ENCODE data around the gene SIM2.

SIM2 gene

DNA sequence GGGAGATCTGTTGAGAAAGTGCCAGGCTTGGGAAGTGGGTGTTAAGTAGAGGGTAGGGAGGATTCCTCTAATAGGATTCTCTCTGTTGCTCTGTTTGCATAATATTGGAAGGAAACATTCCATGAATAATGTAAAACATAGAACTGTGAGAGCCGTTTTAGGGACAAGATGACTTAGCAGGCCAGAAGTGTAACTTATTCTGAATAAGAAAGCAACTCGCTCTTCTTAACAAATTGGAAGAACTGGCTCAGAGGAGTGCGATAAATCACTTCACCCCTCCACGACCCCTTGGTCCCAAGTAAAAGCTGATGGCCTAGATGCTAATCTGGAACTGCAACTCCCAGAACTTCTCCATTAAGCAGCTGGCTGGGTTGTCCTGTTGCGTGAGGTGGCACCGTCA is 19.1 kb downstream of the SIM2 start:
- DNase-seq = no peak

GRCh38 chr21:36718951-36719501 is 20.1 kb downstream of the SIM2 start:
- DNase-seq = no peak

- no peak for DNase-seq
Observed at GRCh38 chr21:36719614-36720013, 20.7 kb downstream of the SIM2 start.

DNA sequence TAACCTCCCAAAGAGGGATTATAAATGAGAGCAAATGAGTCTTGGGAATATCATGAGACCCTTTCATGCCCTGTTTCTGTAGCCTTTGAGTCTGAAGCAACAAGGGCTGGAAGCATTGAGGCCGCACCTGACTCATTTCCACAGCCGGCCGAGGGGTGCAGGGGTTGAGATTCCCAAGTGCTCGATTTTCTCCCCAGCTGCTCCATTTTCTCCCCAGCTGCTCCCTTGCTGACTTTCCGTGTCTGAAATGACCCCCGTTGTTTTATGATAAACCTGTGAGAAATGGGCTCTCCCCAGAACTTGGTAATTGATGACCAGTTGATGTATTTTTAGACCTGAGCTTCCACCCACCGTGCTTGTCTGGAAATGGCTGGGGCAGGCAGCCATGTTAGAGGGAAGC is 22.9 kb downstream of the SIM2 start:
- no peak for DNase-seq

GRCh38 chr21:36722370-36723368 is 23.8 kb downstream of the SIM2 start:
- DNase-seq = no peak

- DNase-seq = no peak
Observed at GRCh38 chr21:36723371-36723881, 24.5 kb downstream of the SIM2 start.

DNA sequence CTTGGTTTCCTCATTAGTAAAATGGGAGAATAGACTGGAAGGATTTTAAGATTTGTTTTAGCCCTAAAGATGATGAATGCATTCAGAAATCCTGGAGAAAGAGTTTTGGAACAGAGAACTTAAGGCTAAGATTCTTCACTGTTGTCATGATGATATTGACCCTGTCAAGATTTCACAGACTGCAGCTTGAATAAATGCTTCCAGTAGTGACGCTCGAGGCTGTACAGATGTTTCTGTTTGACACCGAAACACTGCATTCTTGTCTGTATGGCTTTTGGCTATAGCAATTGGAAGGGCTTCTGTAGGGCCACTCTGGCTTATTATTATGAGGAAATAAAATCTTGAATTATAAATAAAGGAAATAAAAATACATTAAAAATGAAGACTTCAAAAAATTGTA is 25.7 kb downstream of the SIM2 start:
- DNase-seq = no peak

DNA sequence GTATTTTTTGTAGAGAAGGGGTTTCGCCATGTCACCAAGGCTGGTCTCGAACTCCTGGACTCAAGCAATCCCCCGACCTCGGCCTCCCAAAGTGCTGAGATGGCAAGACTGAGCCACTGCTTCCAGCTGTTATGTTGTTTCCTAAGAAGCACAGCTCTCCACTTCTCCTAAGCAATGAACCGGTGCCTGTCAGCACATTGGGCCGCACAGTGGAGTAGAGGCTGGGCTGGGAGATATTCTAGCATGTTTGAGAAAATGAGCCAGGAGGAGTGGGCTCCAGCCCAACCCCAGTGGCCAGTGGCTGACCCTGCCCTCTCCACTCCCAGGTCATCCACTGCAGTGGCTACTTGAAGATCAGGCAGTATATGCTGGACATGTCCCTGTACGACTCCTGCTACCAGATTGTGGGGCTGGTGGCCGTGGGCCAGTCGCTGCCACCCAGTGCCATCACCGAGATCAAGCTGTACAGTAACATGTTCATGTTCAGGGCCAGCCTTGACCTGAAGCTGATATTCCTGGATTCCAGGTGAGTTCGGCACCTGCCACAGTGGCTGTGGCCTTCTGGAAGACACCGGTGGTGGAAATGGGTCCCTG is 27.0 kb downstream of the SIM2 start:
- no peak for DNase-seq

GRCh38 chr21:36727866-36728265 is 29.0 kb downstream of the SIM2 start:
- no peak for DNase-seq

DNA sequence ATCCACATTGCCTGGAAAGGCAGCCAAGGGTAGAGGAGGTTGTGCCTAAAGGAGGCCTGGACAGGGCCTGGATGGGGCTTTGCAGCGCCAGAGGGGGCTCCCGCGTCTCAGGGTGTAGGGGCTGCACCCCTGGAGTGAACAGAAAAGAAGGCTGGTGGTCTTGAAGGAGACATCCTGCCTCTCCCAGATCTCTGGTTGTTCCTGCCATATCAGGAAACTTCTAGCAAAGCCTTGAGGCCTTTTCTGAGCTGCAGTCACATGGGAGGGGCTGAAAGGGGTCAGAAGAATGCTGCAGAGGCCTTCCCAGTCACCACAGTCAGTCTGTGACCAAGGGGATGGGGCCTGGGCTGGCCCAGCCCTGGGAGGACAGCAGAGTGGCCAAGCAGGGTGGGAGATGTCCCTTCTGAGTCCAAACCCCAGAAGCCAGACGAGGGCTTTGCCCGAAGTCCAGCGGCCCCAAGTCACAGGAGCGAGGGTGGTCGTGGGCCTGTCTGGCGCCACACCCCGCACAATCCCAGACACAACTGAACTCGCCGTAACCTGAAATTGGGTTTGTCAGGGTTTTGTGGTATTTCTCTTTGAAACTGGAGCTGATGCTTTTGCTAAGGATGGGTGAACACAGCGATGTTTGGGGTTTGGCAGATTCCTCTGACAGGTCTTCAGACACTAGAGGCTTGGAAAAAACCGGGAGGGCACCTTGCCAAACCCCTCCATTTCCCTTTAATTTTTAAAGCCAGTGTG is 29.6 kb downstream of the SIM2 start:
- no peak for DNase-seq

GRCh38 chr21:36729310-36729970 is 30.5 kb downstream of the SIM2 start:
- no peak for DNase-seq

DNA sequence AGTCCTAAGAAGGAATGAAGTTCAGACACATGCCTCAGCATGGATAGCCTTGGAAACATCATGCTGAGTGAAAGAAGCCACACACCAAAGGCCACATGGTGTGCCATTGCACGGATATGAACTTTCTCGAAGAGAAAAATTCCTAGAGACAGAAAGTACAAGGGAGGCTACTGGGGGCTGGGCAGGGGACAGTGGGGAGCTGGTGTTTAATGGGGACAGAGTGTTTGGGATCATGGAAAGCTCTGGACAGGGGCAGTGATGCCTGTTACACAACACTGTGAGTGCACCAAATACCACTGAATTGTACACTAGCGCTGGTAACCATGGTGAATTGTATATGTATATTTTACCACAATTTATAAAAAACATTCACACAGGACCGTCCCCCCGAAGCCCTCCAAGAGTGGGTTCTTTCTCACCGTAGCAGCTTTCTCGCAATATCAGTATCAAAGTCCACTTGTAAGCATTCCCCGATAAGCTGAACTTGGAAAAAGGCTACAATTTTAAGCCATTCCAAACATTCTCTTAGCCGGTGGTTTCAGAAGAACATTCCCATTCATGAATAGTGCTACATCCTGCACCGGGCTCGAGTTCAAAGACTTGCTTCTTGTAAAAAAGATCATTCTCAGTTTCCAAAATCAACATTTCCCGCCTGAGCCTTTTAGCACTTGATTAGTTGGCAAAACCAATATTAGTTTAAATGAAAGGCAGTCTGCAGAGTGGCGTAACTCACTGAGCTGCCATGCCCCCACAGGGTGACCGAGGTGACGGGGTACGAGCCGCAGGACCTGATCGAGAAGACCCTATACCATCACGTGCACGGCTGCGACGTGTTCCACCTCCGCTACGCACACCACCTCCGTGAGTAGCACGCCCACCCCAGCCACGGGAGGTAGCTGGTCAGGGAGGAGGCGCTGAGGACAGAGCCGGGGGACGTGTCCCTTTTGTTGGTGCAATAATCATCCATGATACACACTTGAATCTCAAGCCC is 31.7 kb downstream of the SIM2 start:
- no peak for DNase-seq

- DNase-seq = no peak
Observed at GRCh38 chr21:36732217-36732616, 33.3 kb downstream of the SIM2 start.

DNA sequence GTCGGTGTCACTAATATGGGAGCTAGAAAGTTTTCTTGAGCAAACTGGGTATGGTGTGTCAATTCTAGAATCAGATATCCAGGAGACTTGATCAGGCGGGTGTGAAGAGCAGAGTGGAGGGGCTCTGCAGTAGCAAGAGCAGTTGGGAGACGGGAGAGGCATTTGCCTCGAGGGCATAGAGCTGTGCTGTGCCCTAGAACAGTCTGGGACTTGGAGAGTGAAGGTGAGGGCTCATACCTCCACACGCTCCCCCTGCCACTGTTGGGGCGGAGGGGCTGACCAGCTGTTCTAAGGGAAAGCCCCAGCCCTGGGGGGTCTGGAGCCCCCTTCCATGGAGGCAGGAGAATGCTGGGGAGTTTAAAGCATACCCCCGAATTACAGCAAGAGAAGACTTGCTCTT is 33.8 kb downstream of the SIM2 start:
- no peak for DNase-seq

DNA sequence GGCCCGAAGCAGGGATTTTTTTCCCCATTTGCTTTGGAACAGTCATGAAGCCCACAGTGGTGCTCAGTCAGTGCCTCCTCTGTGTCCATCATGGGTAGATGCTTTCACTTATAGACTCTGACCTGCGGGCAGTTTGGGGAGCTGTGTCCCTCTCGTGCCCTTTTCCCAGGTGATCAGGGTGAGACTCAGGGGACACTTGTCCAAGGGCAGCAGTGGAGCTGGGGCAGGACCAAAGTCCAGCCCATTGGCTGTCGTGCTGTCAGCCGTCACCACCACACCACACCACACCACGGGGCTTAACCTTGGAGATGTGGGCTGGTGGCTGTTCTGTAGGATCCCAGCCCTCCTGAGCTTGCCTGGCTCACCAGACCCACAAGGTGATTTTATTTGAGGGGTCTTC is 34.9 kb downstream of the SIM2 start:
- DNase-seq = no peak

GRCh38 chr21:36734367-36735200 is 35.7 kb downstream of the SIM2 start:
- DNase-seq = no peak

DNA sequence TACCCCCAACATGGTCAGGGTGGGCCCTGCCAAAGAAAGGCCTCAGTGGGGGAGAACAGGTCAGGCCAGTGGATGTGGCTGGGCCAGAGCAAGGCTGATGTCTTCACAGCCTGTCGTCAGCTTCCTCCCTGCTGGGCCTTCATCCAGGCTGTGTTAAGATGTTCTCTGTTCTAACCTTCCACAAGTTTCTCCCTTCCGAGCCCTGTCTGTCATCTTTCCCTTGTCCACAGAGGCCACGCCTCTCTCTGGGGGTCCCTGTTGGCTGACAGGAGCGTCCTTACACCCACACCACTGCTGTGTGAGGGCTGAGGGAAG is 36.2 kb downstream of the SIM2 start:
- DNase-seq = no peak

DNA sequence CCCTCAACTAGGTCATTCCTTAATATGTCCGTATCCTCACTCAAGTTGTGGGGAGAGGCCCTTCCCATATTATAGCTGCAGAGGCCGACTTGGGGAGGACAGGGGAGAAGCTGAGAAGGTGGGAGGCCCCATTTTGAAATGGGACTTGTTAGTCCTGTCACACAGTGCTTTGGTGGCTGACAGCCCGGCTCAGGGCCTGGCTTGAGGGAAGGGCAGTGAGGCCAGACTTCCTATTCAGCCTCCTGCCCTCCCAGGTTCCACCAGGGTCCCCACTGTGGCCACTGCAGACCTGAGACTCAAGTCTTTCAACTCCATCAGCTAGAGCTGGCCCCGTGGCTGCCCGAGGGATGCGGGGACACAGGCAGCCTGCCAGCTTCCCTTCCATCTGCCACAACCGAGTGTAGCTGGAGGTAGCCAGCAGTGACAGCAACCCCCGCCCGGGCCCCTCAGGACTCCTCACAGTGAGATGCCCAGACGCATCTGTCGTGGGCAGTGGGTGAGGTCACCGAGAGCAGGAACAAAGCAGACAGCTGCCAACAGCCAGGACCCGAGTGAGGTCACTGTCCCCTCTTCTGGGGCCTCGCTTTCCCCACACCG is 36.9 kb downstream of the SIM2 start:
- DNase-seq = no peak

DNA sequence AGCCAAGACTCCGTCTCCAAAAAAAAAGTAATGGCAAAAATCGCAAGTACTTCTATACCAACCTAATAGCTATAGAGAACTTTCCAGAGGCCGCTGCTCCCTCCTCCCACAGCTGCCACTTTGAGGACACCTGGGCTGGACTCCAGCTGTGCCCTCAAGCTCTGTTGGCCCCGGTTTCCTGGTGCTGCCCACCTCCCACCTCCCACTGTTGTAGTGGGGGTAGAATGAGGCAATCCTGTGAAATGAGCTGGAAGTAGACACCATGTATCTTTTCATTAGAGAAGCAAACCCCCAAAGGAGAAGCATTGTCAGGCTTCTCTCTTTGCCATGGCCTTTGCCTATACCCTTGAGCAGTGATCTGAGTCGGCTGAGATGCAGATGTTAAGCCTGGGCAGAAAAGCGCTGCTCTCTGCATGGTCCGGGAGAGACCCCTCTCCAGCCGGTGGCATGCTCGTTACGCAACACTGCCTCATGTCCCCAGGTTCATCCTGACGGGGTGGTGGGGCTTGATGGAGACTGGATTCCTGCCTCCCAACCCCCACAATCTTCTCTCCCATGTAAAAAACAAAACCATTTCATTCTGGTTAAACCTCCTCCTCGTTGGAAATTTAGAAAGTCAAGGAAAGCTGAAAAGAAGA is 39.7 kb downstream of the SIM2 start:
- DNase-seq = no peak

DNA sequence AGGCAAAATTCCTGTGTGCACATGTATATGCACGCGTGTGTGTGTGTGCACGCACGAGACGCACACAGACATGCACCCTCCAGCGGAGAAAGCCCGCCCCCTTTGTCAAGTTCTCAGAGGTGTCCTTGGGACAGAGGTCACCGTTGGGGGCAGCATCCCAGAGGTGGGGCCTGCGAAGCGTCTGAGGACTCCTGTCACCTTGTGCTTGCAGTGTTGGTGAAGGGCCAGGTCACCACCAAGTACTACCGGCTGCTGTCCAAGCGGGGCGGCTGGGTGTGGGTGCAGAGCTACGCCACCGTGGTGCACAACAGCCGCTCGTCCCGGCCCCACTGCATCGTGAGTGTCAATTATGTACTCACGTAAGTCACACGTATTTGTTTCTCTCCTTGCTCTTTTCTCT is 42.6 kb downstream of the SIM2 start:
- no peak for DNase-seq
